K562 (cell line): Measurements from ENCODE around the gene RPS6KA2. TPM values are rescaled to one million over a fixed set of nuclear protein-coding genes. Genes with fewer than 3 reads are reported as not detected.

Experiments used
- CHD2 ChIP-seq: IDR thresholded peaks from 2 replicates; pipeline ENCODE4 v1.6.1; 2011; ENCODE audit warnings: low read depth, low read length
- CREB3 ChIP-seq: fragments of 450-650 bp; conservative IDR thresholded peaks from 2 replicates; pipeline ENCODE4 v1.6.1; 2016; ENCODE audit warnings: missing genetic modification characterization, low read depth, mild to moderate bottlenecking, missing compliant biosample characterization, moderate library complexity
- ELF2 ChIP-seq: fragments of 250-450 bp; sonication (Bioruptor Pico); IDR thresholded peaks from 2 replicates; pipeline ENCODE4 v1.5.0; 2021; ENCODE audit warnings: mild to moderate bottlenecking
- ESRRB ChIP-seq: fragments of 250-450 bp; sonication (Bioruptor Pico); IDR thresholded peaks from 2 replicates; pipeline ENCODE4 v1.5.0; 2020; ENCODE audit warnings: mild to moderate bottlenecking, moderate library complexity, borderline replicate concordance
- FOXJ2 ChIP-seq: fragments of 200-800 bp; sonication (Bioruptor generic); IDR thresholded peaks from 2 replicates; pipeline ENCODE4 v1.6.1; 2016; ENCODE audit warnings: missing genetic modification characterization, missing compliant biosample characterization
- FOXK1 ChIP-seq: sonication (generic); formaldehyde crosslinking; IDR thresholded peaks from 2 replicates; pipeline ENCODE4 v1.8.0; 2022; ENCODE audit warnings: missing genetic modification reagents, mild to moderate bottlenecking, borderline replicate concordance
- FOXK2 ChIP-seq, 2 experiments: fragments of 450-650 bp; IDR thresholded peaks in 1 of 2; conservative IDR thresholded peaks in 1 of 2; 2 replicates each; pipeline ENCODE4 v1.6.1; 2016; ENCODE audit warnings: low read depth in 2 of 2, mild to moderate bottlenecking in 1 of 2
- HEY1 ChIP-seq: fragments of 250-450 bp; sonication (Bioruptor Pico); IDR thresholded peaks from 2 replicates; pipeline ENCODE4 v1.5.0; 2020; ENCODE audit warnings: mild to moderate bottlenecking, moderate library complexity, borderline replicate concordance
- HINFP ChIP-seq: fragments of 450-650 bp; conservative IDR thresholded peaks from 2 replicates; pipeline ENCODE4 v1.6.1; 2016; ENCODE audit warnings: missing genetic modification characterization, low read depth, mild to moderate bottlenecking, control low read depth, missing compliant biosample characterization
- KLF10 ChIP-seq: fragments of 250-450 bp; sonication (Bioruptor Pico); IDR thresholded peaks from 2 replicates; pipeline ENCODE4 v1.6.1; 2021; ENCODE audit warnings: matching md5 sums
- MAFK ChIP-seq: IDR thresholded peaks from 2 replicates; pipeline ENCODE4 v1.6.1; 2011; ENCODE audit warnings: low read length, improper control_type of control experiment
- NCOA4 ChIP-seq: fragments of 450-650 bp; IDR thresholded peaks from 2 replicates; pipeline ENCODE4 v1.6.1; 2018; ENCODE audit warnings: mild to moderate bottlenecking; ENCODE audit not compliant: partially characterized antibody
- NFYB ChIP-seq: IDR thresholded peaks from 2 replicates; pipeline ENCODE4 v1.6.1; 2011; ENCODE audit warnings: mild to moderate bottlenecking, moderate library complexity; ENCODE audit not compliant: insufficient read length; ENCODE audit errors: extremely low read depth
- PTTG1 ChIP-seq: fragments of 450-650 bp; IDR thresholded peaks from 2 replicates; pipeline ENCODE4 v1.6.1; 2016; ENCODE audit warnings: low read depth, mild to moderate bottlenecking, missing genetic modification characterization, missing compliant biosample characterization
- RBM39 ChIP-seq: fragments of 200-400 bp; formaldehyde crosslinking; optimal IDR thresholded peaks from 2 replicates; pipeline ENCODE3; 2018; ENCODE audit warnings: low read depth, low read length
- RFX5 ChIP-seq: IDR thresholded peaks from 2 replicates; pipeline ENCODE4 v1.6.1; 2011; ENCODE audit warnings: low read depth, mild to moderate bottlenecking, improper control_type of control experiment, low read length
- ZNF12 ChIP-seq: sonication (generic); formaldehyde crosslinking; IDR thresholded peaks from 2 replicates; pipeline ENCODE4 v1.4.0; 2020; ENCODE audit warnings: mild to moderate bottlenecking, missing genetic modification reagents
- ZNF444 ChIP-seq: fragments of 250-450 bp; sonication (Bioruptor Pico); IDR thresholded peaks from 2 replicates; pipeline ENCODE4 v1.4.0; 2020; ENCODE audit warnings: mild to moderate bottlenecking, moderate library complexity
- polyA plus RNA-seq, 8 experiments: library from polyadenylated mRNA; depleted of rRNA in 4 of 8; stranded (reverse) in 5 of 8; unstranded in 3 of 8; fragments of >200 nt; fragmentation: Nextera tagmentation in 2 of 8; fragmentation: Illumina TruSeq in 1 of 8; extraction: Ambion mirVana in 2 of 8; extraction: Trizol in 1 of 8; gene quantifications; 2 replicates each; pipeline versions ENCODE4 v1.2.1 to v1.2.3, GENCODE V29; 2011 to 2014; ENCODE audit warnings: inconsistent platforms in 1 of 8, missing spikeins in 1 of 8
- total RNA-seq, 7 experiments: library from RNA; depleted of rRNA in 6 of 7; stranded (reverse); fragments of >200 nt in 6 of 7; fragmentation: Illumina TruSeq in 2 of 7; extraction: Trizol in 2 of 7; gene quantifications; 2 replicates each; pipeline versions ENCODE4 v1.2.1 to v1.2.3, GENCODE V29; 2011 to 2021; ENCODE audit warnings: low replicate concordance in 1 of 7
- TF ChIP-seq, protein P1 (sequence below): fragments of 450-650 bp; IDR thresholded peaks from 2 replicates; pipeline ENCODE4 v1.6.1; 2017; ENCODE audit warnings: antibody characterized with exemption, mild to moderate bottlenecking
- TF ChIP-seq, protein P2 (sequence below): sonication (generic); formaldehyde crosslinking; IDR thresholded peaks from 2 replicates; pipeline ENCODE4 v1.8.0; 2022; ENCODE audit warnings: mild to moderate bottlenecking, missing genetic modification reagents, borderline replicate concordance

Gene RPS6KA2
- total and polyA plus RNA-seq, 9 of the 15 experiments (the other 6 are each of a cell fraction or from before 2014, with no cell fraction given): 0.29 to 1.00 (median 0.53) TPM

GRCh38 chr6:166381733-166382499 is 245.1 kb downstream of the RPS6KA2 start (continued):
- TF ChIP-seq FOXK2 (conservative IDR thresholded peaks at IDR 0.05 in 1 of 2, IDR thresholded peaks at IDR 0.05 in 1 of 2; ENCODE audit: low read depth in 2 of 2) (no peak), ZNF12 (CRISPR knock-in tag) (no peak), RBM39 (no peak), CREB3 (no peak), HINFP (tag) (no peak), ELF2 (CRISPR knock-in tag) (no peak), KLF10 (CRISPR knock-in tag) (no peak), ZNF444 (CRISPR knock-in tag) (no peak), MAFK (no peak), FOXJ2 (tag) (no peak), NFYB (no peak), NCOA4 (no peak), HEY1 (CRISPR knock-in tag) (no peak), FOXK1 (CRISPR knock-in tag) (no peak), CHD2 (no peak), PTTG1 (no peak), ESRRB (CRISPR knock-in tag) (no peak), RFX5 (no peak)
- TF ChIP-seq, protein P1, sequence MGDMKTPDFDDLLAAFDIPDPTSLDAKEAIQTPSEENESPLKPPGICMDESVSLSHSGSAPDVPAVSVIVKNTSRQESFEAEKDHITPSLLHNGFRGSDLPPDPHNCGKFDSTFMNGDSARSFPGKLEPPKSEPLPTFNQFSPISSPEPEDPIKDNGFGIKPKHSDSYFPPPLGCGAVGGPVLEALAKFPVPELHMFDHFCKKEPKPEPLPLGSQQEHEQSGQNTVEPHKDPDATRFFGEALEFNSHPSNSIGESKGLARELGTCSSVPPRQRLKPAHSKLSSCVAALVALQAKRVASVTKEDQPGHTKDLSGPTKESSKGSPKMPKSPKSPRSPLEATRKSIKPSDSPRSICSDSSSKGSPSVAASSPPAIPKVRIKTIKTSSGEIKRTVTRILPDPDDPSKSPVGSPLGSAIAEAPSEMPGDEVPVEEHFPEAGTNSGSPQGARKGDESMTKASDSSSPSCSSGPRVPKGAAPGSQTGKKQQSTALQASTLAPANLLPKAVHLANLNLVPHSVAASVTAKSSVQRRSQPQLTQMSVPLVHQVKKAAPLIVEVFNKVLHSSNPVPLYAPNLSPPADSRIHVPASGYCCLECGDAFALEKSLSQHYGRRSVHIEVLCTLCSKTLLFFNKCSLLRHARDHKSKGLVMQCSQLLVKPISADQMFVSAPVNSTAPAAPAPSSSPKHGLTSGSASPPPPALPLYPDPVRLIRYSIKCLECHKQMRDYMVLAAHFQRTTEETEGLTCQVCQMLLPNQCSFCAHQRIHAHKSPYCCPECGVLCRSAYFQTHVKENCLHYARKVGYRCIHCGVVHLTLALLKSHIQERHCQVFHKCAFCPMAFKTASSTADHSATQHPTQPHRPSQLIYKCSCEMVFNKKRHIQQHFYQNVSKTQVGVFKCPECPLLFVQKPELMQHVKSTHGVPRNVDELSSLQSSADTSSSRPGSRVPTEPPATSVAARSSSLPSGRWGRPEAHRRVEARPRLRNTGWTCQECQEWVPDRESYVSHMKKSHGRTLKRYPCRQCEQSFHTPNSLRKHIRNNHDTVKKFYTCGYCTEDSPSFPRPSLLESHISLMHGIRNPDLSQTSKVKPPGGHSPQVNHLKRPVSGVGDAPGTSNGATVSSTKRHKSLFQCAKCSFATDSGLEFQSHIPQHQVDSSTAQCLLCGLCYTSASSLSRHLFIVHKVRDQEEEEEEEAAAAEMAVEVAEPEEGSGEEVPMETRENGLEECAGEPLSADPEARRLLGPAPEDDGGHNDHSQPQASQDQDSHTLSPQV: no peak
- TF ChIP-seq, protein P2, sequence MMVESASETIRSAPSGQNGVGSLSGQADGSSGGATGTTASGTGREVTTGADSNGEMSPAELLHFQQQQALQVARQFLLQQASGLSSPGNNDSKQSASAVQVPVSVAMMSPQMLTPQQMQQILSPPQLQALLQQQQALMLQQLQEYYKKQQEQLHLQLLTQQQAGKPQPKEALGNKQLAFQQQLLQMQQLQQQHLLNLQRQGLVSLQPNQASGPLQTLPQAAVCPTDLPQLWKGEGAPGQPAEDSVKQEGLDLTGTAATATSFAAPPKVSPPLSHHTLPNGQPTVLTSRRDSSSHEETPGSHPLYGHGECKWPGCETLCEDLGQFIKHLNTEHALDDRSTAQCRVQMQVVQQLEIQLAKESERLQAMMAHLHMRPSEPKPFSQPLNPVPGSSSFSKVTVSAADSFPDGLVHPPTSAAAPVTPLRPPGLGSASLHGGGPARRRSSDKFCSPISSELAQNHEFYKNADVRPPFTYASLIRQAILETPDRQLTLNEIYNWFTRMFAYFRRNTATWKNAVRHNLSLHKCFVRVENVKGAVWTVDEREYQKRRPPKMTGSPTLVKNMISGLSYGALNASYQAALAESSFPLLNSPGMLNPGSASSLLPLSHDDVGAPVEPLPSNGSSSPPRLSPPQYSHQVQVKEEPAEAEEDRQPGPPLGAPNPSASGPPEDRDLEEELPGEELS (CRISPR knock-in tag): no peak
